GM13976 (cell line): ENCODE data around the gene LRRC56.

Experiments used
- DNase-seq: peaks from one replicate; pipeline ENCODE4 v3.0.0; 2012; ENCODE audit warnings: low spot score
- in situ Hi-C: fragments of 300-500 bp; cut with MboI; formaldehyde crosslinking; loops from one replicate; pipeline ENCODE4 v1.12.0; 2022; ENCODE audit warnings: low sequenced_read_pairs, mixed read lengths, inconsistent platforms; ENCODE audit not compliant: unreplicated experiment
- TF ChIP-seq, protein P1 (sequence below): IDR thresholded peaks from 2 replicates; pipeline ENCODE4 v1.5.1; 2012; ENCODE audit warnings: borderline replicate concordance, mild to moderate bottlenecking; ENCODE audit not compliant: insufficient read depth; ENCODE audit errors: extremely low read depth, missing control alignments, control extremely low read depth

The LRRC56 gene

DNA sequence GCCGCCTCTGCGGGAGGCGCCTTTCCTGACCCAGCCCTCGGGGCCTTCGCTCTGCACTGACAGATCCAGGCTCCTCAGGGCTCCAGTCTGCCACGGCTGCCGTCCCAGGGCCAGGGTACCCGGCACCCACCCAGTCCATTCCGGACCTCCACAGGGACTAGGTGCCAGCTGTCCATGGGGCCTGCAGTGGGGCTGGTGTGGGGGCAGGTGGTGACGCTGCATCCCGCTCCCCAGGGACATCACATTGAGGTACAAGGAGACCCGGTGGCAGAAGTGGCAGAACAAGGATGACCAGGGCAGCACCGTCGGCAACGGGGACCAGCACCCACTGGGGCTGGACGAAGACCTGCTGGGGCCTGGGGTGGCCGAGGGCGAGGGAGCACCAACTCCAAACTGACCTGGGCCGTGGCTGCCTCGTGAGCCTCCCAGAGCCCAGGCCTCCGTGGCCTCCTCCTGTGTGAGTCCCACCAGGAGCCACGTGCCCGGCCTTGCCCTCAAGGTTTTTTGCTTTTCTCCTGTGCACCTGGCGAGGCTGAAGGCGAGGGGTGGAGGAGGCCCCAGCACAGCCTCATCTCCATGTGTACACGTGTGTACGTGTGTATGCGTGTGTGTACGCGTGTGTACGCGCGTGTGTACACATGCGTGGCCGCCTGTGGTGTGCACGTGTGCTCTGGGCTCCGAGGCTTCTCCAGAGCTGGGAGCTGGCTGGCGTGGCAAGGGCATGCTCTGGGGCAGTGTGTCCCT, 47.0 kb upstream of the LRRC56 start:
- in situ Hi-C loops = no loop called here
- no peak for DNase-seq
- TF ChIP-seq, protein P1, sequence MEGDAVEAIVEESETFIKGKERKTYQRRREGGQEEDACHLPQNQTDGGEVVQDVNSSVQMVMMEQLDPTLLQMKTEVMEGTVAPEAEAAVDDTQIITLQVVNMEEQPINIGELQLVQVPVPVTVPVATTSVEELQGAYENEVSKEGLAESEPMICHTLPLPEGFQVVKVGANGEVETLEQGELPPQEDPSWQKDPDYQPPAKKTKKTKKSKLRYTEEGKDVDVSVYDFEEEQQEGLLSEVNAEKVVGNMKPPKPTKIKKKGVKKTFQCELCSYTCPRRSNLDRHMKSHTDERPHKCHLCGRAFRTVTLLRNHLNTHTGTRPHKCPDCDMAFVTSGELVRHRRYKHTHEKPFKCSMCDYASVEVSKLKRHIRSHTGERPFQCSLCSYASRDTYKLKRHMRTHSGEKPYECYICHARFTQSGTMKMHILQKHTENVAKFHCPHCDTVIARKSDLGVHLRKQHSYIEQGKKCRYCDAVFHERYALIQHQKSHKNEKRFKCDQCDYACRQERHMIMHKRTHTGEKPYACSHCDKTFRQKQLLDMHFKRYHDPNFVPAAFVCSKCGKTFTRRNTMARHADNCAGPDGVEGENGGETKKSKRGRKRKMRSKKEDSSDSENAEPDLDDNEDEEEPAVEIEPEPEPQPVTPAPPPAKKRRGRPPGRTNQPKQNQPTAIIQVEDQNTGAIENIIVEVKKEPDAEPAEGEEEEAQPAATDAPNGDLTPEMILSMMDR = no peak

DNA sequence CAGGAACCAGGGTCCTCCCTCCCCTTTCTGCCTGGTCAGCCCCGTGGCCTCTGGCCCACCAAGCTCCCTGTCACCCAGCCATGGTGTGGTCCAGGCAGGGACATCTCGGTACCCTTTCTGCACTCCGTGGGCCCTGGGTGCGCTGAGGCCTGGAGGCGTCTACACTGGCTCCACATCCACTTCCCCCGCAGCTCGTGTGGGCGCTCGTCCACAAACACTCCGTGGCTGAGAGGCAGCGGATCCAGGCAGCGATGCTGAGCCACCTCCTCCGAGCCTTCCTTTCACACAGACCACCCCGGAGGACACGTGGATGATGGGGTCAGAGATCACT, 46.4 kb upstream of the LRRC56 start:
- TF ChIP-seq, protein P1 = no peak
- DNase-seq = no peak
- in situ Hi-C loops = no loop called here

DNA sequence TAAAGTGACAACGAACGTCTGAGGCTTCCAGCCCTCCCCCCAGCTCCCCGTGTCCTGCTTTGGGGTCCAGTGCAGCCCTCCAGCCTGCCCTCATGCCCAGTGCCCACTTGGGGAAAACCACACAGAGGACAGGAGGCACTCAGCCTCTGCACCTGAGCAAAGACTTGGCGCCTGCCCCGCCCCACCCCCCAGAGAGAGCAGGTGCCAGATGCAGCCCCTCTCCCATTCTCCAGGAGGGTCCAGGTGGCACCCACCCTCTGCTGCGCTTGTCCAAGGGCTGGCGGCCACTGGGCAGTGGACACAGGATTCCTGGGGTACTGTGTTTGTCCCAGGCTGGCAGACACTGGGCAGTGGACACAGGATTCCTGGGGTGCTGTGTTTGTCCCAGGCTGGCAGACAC, 46.0 kb upstream of the LRRC56 start:
- TF ChIP-seq, protein P1 = no peak
- in situ Hi-C loops = no loop called here
- DNase-seq = no peak

DNA sequence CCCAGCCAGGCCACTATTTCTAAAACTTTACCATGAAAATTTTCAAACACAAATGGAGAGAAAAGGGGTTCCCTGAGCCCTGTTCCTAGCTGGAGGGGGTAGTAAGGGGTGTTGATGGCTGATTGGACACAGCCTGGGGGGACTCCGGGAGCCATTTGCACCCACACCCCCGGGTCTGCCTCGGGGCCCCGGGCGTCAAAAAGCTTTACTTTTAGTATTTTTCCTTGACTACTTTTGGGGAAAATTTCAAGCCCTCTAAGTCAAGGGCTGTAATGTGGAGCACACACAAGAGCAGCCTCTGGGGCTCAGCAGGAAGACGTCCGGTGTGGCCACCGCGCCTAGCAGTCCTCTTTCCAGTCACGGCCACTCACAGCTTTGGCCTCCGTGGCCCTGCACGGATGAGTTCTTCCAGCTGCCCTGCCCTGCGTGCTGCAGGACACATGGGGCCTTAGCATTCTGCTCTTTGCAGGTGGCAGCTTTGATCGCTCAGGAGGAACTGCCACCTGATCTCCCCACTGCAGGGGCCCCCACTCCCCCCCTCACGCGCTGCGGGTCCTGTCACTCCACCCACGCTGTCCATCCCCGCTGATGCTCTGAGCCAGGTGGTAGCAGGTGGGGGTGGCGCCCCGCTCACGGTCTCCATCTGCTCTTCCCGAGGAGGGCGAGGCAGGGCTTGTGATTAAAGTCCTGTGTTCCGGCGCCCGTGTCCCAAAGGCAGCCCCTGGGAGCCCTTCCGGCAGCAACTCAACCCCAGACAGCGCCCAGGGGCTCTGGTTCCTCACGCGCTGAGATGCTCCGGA, 44.7 kb upstream of the LRRC56 start:
- DNase-seq = no peak
- TF ChIP-seq, protein P1 = no peak
- in situ Hi-C loops = no loop called here

DNA sequence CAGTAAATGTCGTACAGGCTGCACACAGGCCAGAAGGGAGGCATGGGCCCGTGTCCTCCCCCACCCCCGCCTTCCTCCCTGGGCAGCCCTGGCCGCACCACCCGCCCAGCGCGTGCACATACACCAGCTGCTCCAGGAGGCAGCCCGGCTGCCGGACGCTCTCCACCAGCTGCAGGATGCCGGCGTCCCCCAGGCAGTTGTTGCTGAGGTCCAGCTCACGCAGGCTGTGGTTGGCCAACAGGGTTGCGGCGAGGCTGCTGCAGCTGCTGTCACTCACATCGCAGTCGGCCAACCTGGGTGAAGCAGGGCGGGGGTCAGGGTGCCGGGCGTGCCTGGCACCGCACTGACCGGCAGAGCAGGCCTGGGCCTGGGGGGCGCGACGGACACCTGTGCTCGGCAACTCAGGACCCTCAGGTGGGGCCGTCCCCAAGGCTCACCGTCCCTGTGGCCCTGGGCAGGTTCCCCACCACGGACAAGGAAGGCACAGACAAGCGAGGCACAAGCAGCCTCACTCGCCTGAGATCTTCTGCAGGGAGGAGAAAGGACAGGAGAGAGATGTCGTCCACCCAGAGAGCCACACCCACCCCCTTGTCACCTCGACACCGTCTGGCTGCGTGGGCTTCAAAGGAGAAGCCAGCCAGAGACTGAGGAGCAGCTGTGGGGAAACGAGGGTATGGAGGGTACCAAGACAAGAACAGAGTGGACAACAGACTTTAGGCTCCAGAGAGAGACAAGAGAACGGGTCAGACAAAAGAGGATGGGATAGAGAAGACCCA, 42.4 kb upstream of the LRRC56 start:
- TF ChIP-seq, protein P1 = no peak
- no peak for DNase-seq
- in situ Hi-C loops = no loop called here

DNA sequence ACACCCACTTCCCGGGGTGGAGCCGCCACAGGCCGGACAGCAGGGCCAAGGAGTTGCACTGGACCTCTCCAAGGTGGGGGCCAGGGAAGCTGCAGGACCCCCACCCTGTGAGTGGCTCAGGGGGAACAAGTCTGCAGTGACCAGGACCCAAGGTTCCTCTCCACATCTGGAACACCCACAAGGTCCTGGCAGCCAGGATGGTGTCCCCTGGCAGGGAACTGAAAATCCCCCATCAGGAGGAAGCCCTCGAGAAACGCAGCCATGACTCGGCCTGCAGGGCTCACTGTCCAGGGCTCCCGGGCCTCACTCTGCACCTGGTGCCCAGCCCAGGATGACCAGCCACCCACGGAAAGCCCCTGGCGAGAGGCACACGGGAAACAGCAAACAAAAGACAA, 41.8 kb upstream of the LRRC56 start:
- in situ Hi-C loops = no loop called here
- DNase-seq = no peak
- TF ChIP-seq, protein P1 = no peak
